Psoas muscle (tissue), 8 donors: ENCODE results near the gene GPR107. TPM values are rescaled to one million over a fixed set of nuclear protein-coding genes. Genes with fewer than 3 reads are reported as not detected.

Source experiments
- ATAC-seq, 4 donors: fragments of 200-7000 bp; cut with Tn5 transposase; one replicate each; pipeline ENCODE4 v1.9.1; 2020; ENCODE audit warnings: moderate library complexity in 3 of 4, mild to moderate bottlenecking in 2 of 4
- DNase-seq, 2 donors: peaks; one replicate each; pipeline ENCODE4 v3.0.0-alpha.2; 2020
- H3K27ac ChIP-seq: fragments of 200-600 bp; one replicate; pipeline ENCODE4 v1.8.0; 2022
- H3K27me3 ChIP-seq, 3 donors: fragments of 200-600 bp in 1 of 3; one replicate each; pipeline versions ENCODE4 v1.6.1 to v1.8.0; 2013 to 2022; ENCODE audit warnings: low read length in 2 of 3, mild to moderate bottlenecking in 2 of 3, moderate library complexity in 1 of 3; ENCODE audit not compliant: insufficient read depth in 3 of 3
- H3K36me3 ChIP-seq, 2 donors: fragments of 200-600 bp in 1 of 2; one replicate each; pipeline versions ENCODE4 v1.6.1 to v1.8.0; 2013 to 2022; ENCODE audit warnings: low read depth in 1 of 2, mild to moderate bottlenecking in 1 of 2, moderate library complexity in 1 of 2; ENCODE audit not compliant: insufficient read depth in 1 of 2
- H3K4me1 ChIP-seq: fragments of 200-600 bp; one replicate; pipeline ENCODE4 v1.8.0; 2022
- H3K4me3 ChIP-seq: fragments of 200-600 bp; one replicate; pipeline ENCODE4 v1.8.0; 2022; ENCODE audit warnings: mild to moderate bottlenecking
- H3K9me3 ChIP-seq: fragments of 200-600 bp; one replicate; pipeline ENCODE4 v1.8.0; 2022
- CTCF ChIP-seq: fragments of 200-600 bp; IDR thresholded peaks from one replicate; pipeline ENCODE4 v1.8.0; 2022; ENCODE audit warnings: antibody characterized with exemption
- WGBS, 3 donors: extraction: QIAGEN DNeasy Blood & Tissue Kit; methylation state at CpG; one replicate each; pipeline versions ENCODE4 v1.1.6 to v1.1.7; 2013; 5-methylcytosine and 5-hydroxymethylcytosine counted together
- intact Hi-C, 2 donors: fragments of 100-400 bp; cut with DNase I; formaldehyde crosslinking; loops; one replicate each; pipeline versions ENCODE4 v1.11.0 to v1.14.2; 2022
- polyA plus RNA-seq, 3 donors: library from polyadenylated mRNA; stranded (reverse); fragments of 200-250 nt; gene quantifications; one replicate each; pipeline ENCODE4 v1.2.3, GENCODE V29; 2013
- total RNA-seq, 4 donors: library from RNA; stranded (reverse); fragmentation: NEBNext Ultra II Directional in 2 of 4; extraction: Animal tissue kit (Norgen Biotek cat#: 25700) in 2 of 4; gene quantifications; one replicate each; pipeline versions ENCODE4 v1.2.1 to v1.2.4, GENCODE V29; 2021 to 2023
- donor health status: healthy with polysubstance abuse.
- donor health status: DM: no; HTN: no; CAD: no; lungs with moderate emphysema.
- donor health status: Bipolar disorder and iron deficiency.
- donor health status: healthy.
- donor health status: DM: yes; HTN: yes; CAD: no.
- donor health status: DM: no; HTN: no; CAD: no.
- donor health status: DM: no; HTN: no; CAD: no.
- donor health status: DM: yes; HTN: yes; CAD: no.

Gene GPR107
- total and polyA plus RNA-seq, 7 donors, result 8.9 to 28.1 (median 19.9) TPM

DNA sequence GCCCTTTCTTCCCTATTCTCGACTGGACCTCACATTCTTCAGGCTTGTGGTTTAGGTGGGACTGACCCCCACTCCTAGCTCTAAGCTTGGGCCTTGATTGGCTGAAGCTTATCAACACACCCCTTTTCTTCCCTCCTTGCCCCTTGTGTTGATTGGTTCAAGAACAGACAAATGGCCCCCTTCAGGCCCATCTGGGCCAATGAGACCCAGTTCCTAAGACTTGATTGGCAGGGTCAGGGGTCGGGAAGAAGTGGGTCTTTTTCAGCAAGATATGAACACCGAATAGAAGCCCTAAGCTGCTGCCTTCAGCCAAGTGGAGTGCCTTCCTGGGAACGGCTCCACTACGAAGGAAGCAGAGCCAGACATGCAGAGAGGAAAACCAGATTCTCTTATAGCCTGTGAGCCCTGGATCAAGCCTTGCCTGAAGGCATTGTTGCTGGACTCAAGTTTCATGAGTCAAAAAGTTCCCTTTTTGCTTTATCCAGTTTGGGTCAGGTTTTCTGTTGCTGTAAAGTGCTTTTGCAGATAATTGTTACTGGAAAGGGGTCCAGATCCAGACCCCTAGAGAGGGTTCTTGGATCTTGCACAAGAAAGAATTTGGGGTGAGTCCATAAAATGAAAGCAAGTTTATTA lies 96.1 kb downstream of the GPR107 start:
- intact Hi-C loops, result no loop called here
- no peak for TF ChIP-seq CTCF
- peaks cover 0 to 18% (median 1%) of the 10 kb centered on the region in 3 donors for H3K27me3 ChIP-seq
- no peaks in the 10 kb centered on the region for H3K36me3 ChIP-seq
- H3K27ac ChIP-seq, result no peak overlapping the region
- WGBS, 3 donors, result 83 to 89% (median 87%) methylated on average over 5 of the region's 5 CpGs
- H3K4me3 ChIP-seq, result no peak overlapping the region
- ATAC-seq, result no peak
- DNase-seq, result no peak
- H3K4me1 ChIP-seq, result no peaks in the 10 kb centered on the region
- no peaks in the 10 kb centered on the region for H3K9me3 ChIP-seq

DNA sequence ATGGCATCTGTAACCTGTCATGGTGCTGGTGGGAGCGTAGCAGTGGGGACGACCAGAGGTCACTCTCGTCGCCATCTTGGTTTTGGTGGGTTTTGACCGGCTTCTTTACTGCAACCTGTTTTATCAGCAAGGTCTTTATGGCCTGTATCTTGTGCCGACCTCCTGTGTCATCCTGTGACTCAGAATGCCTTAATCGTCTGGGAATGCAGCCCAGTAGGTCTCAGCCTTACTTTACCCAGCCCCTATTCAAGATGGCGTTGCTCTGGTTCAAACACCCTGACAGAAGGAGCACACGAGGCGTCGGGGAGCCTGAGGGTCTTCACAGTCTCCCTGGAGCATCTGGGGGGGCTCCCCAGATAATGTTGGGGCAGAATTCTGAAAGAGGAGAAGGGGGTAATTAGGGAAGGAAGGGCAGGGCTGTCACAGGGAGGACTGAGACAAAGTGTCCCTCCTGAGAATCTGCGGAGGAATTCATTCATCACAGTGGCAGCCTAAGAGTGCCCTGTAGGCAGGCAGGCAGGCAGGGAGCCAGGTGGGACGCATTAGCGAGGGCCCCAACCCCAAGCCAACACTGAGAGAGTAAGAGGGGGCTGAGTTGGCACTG lies 97.2 kb downstream of the GPR107 start:
- Histone ChIP-seq H3K27ac (no peak overlapping the region), H3K4me3 (no peak overlapping the region), H3K4me1 (no peaks in the 10 kb centered on the region), H3K9me3 (no peaks in the 10 kb centered on the region), H3K36me3 (no peaks in the 10 kb centered on the region), H3K27me3 (peaks cover 0 to 13% (median 1%) of the 10 kb centered on the region in 3 donors)
- TF ChIP-seq CTCF, result no peak
- 72 to 77% (median 76%) methylated on average over 14 of the region's 14 CpGs for WGBS, 3 donors
- intact Hi-C loops, result no loop called here
- DNase-seq (no peak), ATAC-seq (no peak)

- Histone ChIP-seq H3K27me3 (peaks cover 0 to 3% (median 0%) of the 10 kb centered on the region in 3 donors), H3K4me3 (no peak overlapping the region), H3K4me1 (no peaks in the 10 kb centered on the region), H3K27ac (no peak overlapping the region), H3K36me3 (no peaks in the 10 kb centered on the region), H3K9me3 (no peaks in the 10 kb centered on the region)
- 81 to 100% (median 91%) methylated on average over 3 of the region's 3 CpGs for WGBS, 3 donors
- intact Hi-C loops, result no loop called here
- DNase-seq, result no peak
- TF ChIP-seq CTCF, result no peak
- no peak for ATAC-seq
Measured at GRCh38 chr9:130154816-130155215, 101.1 kb downstream of the GPR107 start.

DNA sequence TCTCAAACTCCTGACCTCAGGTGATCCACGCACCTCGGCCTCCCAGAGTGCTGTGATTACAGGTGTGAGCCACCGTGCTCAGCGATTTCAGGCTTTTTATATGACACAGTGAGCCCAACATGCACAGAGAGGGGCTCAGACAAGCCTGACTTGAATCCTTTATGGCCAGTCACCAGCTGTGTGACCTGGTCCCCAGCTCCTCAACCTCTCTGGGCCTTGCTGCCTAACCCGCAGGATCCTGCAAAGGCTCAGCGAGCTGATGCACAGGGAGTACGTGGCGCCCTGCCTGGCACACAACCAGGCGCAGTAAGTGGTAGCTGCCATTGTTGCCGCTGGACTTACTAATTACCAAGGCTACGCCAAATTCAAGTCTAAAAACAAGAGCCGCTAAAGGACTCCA lies 101.9 kb downstream of the GPR107 start:
- Histone ChIP-seq H3K27me3 (peaks cover 0 to 8% (median 0%) of the 10 kb centered on the region in 3 donors), H3K36me3 (no peaks in the 10 kb centered on the region), H3K4me3 (no peak overlapping the region), H3K27ac (no peak overlapping the region), H3K9me3 (no peaks in the 10 kb centered on the region), H3K4me1 (no peaks in the 10 kb centered on the region)
- ATAC-seq (no peak), DNase-seq (no peak)
- WGBS, 3 donors, result 86 to 96% (median 94%) methylated on average over 12 of the region's 12 CpGs
- intact Hi-C loops, result no loop called here
- no peak for TF ChIP-seq CTCF
